ENCODE results near the gene RNF220.
A peak's percentile ranks its signal among the peaks of the same experiment; 100 is the strongest.

The RNF220 gene

GRCh38 chr1:44565259-44565750 lies 160.2 kb downstream of the RNF220 start:
- no peak for TF ChIP-seq CTCF (conservative IDR thresholded peaks at IDR 0.05)
- no peak overlapping the region for H3K27ac ChIP-seq

- H3K27ac ChIP-seq, result no peak overlapping the region
- TF ChIP-seq CTCF (conservative IDR thresholded peaks at IDR 0.05), result no peak
Measured at GRCh38 chr1:44565833-44566232, 160.8 kb downstream of the RNF220 start.

- TF ChIP-seq CTCF (conservative IDR thresholded peaks at IDR 0.05), result no peak
- no peak overlapping the region for H3K27ac ChIP-seq
Measured at GRCh38 chr1:44566281-44567046, 161.4 kb downstream of the RNF220 start.

GRCh38 chr1:44568128-44568900 lies 163.3 kb downstream of the RNF220 start:
- no peak overlapping the region for H3K27ac ChIP-seq
- no peak for TF ChIP-seq CTCF (conservative IDR thresholded peaks at IDR 0.05)

- H3K27ac ChIP-seq, result no peak overlapping the region
- TF ChIP-seq CTCF (conservative IDR thresholded peaks at IDR 0.05), result no peak
Measured at GRCh38 chr1:44569491-44569890, 164.4 kb downstream of the RNF220 start.

GRCh38 chr1:44571712-44572571 lies 166.9 kb downstream of the RNF220 start:
- peak; percentile 71 for TF ChIP-seq CTCF (conservative IDR thresholded peaks at IDR 0.05)
- H3K27ac ChIP-seq, result no peak overlapping the region

- no peak overlapping the region for H3K27ac ChIP-seq
- no peak for TF ChIP-seq CTCF (conservative IDR thresholded peaks at IDR 0.05)
Measured at GRCh38 chr1:44572572-44572879, 167.5 kb downstream of the RNF220 start.

Measured in VCaP (cell line).